ENCODE results near the gene TMPRSS11A.

Gene TMPRSS11A

DNA sequence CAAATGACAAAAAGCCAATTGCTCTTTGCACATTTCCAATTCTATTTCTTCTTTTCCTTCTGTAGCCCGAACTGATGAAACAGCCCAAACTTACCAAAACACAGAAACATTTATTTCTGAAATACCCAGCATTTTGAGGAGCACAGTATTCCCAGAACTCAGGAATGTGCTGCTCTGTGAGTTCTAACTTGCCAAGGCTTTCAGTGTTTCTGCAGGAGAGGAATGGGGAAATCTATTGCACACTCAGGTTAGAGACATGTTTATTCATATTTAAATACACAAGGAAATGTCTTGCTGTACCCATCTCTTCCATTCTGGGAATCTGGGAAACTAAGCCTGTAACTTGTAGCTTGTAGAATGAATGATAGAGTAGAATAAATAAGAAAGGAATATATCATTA lies 90.2 kb downstream of the TMPRSS11A start:
- TF ChIP-seq GATA2 (IDR thresholded peaks at IDR 0.05; ENCODE audit: low read depth, low read length) (no peak), GATA3 (IDR thresholded peaks at IDR 0.05; ENCODE audit: low read depth, low read length) (no peak)

DNA sequence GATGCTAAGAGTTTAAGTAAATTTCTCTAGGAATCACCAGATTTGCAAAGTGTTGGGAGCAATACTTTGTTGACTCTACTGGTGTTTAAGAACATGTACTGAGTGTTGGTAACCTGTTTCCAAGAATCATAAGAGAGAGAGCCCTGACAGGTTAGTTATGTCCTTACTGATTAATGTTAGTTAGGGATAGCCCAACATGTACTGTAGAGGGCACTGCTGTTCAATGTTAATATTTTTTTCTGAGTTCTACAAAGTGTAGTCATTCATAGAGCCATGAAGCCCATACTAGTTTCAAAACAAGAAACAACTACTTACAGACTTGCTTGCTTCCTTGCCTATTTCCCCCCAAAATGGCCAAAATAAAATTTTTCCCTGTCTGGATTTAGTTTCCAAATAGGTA lies 91.4 kb downstream of the TMPRSS11A start:
- no peak for TF ChIP-seq GATA2 (IDR thresholded peaks at IDR 0.05; ENCODE audit: low read depth, low read length)
- TF ChIP-seq GATA3 (IDR thresholded peaks at IDR 0.05; ENCODE audit: low read depth, low read length) = no peak

DNA sequence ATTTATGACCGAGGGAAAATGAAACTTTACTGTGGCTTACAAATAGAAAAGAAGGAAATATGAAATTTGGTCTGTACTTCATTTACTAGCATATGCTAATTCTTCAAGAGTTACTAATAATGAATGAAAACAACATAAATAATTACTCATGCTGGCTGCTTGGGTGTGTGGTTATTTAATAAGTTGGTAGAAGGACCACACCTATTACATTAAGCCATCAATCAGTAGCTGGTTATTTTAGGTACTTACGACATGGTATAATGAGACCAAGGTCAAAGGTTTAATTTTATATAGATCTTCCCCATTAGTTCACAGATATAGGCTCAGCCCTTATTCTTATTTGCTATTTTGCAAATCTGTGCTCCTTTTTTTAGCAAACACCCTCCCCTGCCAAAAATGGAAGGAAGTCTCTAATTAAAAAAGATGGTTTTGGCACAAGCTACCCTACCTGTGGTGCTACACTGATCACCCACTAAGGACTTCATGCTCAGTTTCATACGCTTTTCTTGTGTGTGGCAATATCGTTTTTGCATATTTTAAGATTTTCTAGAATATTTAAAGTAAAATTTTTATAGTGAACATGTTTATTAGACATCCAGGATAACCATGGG lies 93.6 kb downstream of the TMPRSS11A start:
- TF ChIP-seq GATA3 (IDR thresholded peaks at IDR 0.05; ENCODE audit: low read depth, low read length) (no peak), GATA2 (IDR thresholded peaks at IDR 0.05; ENCODE audit: low read depth, low read length) (no peak)

DNA sequence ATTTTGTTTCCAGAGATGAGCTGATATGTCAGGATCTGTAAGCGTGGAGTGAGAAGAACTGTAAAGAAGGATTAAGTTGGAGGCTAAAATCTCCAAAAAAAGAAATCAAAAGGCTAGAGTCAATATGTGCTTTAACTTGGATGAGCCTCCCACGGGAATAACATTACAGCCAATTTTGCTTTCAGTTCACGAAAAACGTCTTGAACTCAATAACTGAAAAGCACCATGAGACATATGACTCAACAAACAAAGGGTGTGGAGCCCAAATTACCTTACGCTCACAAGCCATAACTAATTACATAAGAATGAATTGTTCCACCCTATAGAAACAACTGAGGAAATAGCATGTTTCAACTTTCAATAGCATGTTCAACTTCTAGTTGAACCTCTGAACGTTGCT lies 101.8 kb downstream of the TMPRSS11A start:
- no peak for TF ChIP-seq GATA2 (IDR thresholded peaks at IDR 0.05; ENCODE audit: low read depth, low read length)
- TF ChIP-seq GATA3 (IDR thresholded peaks at IDR 0.05; ENCODE audit: low read depth, low read length) = no peak

Measured in SH-SY5Y (cell line).